ENCODE data around the gene IL1RN.

GRCh38 chr2:113176696-113177355 lies 49.4 kb downstream of the IL1RN start:
- TF ChIP-seq CTCF (conservative IDR thresholded peaks at IDR 0.05) (no peak), ZFX (IDR thresholded peaks at IDR 0.05) (no peak)
